ENCODE results near the gene PRPH.

PRPH gene

DNA sequence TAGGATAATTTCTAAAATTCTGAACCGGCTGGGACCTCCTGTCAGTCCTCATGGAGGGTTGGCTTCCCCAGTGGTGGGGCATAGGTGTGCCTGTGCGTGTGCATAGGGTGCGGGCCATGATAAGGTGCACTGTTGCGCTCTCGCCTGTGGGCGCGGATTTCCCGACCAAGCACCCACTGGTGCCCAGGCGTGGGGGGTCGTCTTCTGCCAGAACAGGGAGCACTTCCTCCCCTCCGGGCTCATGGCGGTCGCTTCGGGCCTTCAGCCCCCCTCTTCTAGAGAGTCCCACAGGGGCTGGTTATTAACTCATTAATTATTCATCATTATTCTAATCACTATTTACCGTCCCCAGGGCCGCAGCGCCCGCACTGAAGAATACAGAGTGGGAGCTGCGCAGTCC is 39.3 kb downstream of the PRPH start:
- no peak for DNase-seq

DNA sequence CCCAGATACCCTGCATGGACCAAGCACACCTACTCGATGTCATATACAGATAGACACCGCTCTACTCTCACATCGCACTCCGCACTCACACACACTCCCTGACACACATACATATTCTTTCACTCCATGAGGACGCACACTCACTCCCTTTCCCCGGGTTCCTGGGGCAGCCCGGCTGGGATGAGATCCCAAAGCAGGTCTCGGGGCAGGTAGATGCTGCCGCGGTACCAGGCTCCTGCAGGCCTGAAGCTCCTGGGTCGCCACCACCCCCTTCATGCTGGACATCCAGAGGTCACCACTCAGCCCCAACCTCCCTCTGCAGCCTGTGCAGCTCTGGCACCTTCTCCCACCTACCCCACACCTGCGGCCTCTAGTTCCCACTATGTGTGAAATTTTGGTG is 39.7 kb downstream of the PRPH start:
- DNase-seq, result no peak

DNA sequence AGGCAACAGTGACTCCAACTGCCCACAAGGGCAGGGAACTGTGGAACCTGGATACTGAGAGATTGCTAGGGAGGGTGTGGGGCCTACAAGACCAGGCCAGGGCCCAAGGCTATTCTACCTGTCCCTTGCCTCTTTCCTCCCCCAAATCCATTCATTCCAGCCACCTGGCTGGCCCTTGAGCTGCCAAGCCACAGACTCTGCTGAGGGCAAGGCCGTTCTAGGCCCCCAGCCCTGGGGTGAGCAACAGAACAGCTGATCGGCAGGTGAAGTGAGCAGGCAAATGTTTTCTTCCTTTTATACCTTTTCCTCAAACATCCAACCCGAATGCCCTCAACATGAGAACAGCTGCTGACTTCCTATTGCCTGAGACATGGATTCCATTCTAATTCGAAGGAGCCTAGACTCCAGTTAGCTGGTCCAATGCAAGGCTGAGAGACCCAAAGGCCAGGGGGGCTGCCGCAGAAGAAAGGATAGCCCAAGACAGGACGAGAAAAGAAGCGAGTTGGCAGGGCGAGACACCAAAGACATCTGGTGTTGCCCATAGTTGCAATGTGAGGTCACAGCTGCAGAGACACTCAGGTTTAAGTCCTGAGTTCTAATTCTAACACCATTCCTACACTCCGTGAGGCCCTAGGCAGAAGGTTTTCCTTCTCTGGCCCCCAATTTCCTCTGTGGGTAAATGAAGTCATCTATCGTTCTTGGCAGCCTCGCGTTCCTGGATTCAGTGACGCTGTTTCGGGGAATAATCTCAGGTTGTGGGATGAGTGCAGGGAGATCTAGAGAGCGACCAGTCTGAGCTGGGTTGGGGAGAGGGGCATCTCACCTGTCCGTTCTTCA is 40.4 kb downstream of the PRPH start:
- no peak for DNase-seq

- no peak for DNase-seq
Measured at GRCh38 chr12:49335955-49336644, 41.2 kb downstream of the PRPH start.

GRCh38 chr12:49336645-49337584 is 42.0 kb downstream of the PRPH start, which contains the start of gene C1QL4:
Gene C1QL4, minus strand, starts transcription at chr12:49337188. Its CDS starts 711 bp downstream, at chr12:49336477.
- peak; percentile 82 for DNase-seq

GRCh38 chr12:49338830-49339463 is 44.0 kb downstream of the PRPH start:
- no peak for DNase-seq

DNA sequence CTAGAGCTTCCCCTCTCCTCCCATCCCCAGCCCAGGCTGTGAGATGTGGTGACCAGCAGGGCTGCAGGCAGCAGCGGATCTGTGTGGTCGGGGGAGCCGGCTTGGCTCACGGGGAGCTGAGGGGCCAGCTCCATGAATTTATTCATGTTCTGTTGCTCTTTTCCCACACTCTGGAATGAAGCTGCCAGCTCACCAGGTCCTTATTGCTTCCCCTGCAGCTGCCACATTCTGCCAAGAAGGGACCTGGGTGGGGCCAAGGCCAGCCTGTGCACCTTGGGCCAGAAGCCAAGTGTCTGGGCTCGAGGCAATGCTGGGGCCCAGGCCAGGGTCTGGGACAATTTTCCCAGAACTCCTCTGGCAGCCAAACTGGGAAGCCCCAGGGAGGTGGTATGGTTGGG is 44.5 kb downstream of the PRPH start:
- DNase-seq, result no peak

- no peak for DNase-seq
Measured at GRCh38 chr12:49340095-49340870, 45.3 kb downstream of the PRPH start.

DNA sequence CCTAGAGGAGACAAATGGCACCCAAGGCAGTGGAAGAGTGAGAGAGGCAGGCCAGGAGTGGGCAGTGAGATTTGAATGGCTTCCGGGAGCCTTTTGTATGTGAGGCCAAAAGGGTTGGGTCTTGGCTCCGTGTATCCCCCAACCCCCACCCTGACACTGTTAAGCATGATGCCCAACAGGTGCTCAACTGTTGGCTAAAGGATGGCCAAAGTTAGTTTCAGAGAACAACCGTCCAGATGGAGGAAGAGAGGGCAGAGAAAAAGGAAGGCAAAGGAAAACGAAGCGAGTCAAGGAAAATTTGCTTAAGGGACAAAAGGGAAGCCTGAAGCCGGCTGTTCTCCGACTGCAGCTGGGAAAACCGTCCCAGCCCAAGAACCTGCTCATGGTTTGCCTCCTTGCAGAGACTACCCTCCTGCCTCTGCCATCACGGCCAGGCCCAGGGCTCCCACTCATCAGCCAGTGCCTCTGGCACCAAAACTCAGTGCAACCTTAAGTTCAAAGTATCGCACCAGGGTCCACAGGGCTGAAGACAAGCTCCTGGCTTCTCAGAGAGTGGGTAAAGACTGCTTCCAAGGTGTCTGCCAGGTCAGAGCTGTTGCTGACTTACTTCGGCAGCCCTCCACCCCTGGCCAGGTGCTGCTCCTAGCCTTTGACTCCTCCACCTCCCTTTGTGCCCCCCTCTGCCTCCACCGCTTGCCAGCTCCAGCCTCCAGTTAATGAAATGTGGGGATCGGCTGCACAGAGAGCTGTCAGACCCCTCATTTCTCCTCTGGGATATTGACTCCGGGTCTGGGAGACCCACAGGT is 46.2 kb downstream of the PRPH start:
- no peak for DNase-seq

- DNase-seq, result no peak
Measured at GRCh38 chr12:49341777-49342065, 46.8 kb downstream of the PRPH start.

DNA sequence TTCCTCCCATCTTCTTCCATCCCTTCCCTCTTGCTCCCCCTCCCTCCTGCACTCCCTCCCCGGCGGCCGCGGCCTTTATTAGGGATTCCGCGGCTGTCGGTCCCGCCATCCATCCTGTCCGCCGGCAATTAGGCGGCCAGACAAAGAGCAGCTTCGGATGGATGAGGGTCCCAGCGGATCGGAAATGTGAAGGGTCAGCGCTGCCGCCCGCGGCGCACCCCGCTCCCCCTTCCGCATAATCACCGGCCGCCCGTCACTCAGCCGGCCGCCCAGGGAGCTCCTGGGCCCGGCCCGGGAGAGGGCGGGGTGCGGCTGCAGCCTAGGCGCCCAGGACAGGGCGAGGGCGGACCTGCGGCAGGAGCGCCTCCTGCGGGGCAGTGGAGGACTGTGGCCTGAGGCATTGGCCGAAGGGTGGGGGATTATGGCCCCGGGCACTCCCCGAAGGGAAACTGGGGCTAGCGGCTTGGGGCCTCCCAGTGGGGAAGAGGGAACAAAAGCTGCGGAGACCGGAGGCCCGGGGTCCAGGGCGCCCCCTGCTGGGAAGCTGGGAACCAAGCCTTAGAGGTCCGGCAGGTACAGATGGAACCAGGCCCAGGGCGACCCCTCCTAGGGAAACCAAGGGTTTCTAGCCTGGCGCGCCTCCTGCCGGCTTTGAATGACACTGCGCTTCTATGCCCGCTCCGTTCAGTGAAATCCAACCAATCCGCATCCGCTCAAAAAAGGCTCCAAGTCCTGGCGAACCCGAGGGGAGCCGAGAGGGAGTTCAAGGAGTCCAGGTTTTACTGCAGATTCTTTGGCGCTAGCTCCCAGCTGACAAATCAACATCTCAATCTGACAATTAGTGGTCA is 47.3 kb downstream of the PRPH start:
- peak; percentile 52 for DNase-seq

DNA sequence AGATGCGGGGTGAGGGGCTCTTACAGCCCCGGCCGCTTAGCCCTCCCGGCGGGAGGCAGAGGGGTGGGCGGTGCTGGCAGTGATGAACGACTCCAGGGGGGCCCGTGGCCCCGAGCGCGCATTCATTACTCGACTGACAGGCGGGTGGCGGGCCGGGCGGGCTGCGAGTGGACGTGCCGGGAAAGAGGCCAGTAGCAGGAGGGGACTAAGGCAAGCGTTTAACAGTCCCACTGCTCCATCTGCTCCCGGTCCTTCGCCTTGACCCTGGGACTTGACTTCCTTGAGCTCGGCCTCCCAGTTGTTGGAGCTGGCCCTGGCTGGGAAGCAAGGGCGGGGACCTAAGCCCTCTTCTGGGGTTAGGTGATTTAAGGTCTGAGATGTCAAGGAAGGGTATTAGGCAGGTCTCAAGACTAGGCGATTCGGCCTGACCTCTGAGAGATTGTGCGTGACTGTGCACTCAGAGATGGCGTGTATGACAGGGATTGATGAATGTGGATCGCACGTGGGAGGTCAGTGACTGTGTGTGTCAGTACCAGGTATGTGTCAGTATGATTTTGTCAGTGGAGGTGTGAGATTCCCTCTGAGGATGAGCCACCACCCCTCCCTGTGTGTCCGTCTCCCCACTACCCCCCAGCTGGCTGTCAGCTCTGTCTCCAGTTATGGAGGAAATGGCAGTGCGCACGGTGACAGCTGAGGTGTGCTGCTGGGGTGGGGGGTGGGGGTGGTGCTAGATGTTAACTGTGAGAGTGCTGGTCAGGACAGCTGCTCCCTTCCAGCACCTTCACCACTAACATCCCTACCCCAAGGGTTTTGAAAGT is 48.2 kb downstream of the PRPH start:
- DNase-seq, result no peak

- no peak for DNase-seq
Measured at GRCh38 chr12:49344486-49345050, 49.6 kb downstream of the PRPH start.

DNA sequence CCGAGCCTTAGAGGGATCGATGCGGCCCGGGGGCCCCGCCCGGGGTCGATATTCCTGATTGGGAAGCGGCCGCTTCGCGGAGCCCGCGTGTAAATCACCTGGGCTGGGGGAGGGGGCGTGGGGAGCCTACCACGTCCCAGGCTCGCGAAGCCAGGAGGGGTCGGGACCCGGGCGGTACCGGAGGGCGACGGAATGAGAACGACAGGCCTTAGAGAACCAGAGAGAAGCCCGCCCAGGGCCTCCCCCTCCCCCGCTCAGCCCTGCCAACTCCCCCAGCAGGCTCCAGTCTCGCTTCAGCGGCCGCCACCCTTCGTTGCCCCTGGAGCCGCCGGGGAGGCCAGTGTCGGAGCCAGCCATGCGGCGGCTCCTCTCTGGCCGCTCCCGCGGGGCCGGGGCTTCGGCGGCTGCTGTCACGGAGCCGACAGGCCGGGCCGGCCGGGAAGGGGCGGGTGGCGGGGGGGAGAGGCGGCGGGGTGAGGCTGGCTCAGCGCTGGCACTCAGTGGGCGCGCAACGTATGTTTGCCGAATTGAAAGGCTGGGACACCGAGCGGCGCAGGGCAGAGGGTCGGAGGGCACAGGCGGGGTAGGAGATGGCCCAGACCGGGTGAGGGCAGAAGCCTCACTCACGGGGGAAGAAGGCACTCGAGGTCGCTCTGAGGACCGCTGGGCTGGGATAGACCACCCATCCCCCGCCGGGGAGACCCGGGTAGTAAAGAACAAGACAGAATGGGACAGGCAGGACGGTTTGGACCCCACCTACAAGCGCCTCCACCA is 50.3 kb downstream of the PRPH start:
- no peak for DNase-seq

DNA sequence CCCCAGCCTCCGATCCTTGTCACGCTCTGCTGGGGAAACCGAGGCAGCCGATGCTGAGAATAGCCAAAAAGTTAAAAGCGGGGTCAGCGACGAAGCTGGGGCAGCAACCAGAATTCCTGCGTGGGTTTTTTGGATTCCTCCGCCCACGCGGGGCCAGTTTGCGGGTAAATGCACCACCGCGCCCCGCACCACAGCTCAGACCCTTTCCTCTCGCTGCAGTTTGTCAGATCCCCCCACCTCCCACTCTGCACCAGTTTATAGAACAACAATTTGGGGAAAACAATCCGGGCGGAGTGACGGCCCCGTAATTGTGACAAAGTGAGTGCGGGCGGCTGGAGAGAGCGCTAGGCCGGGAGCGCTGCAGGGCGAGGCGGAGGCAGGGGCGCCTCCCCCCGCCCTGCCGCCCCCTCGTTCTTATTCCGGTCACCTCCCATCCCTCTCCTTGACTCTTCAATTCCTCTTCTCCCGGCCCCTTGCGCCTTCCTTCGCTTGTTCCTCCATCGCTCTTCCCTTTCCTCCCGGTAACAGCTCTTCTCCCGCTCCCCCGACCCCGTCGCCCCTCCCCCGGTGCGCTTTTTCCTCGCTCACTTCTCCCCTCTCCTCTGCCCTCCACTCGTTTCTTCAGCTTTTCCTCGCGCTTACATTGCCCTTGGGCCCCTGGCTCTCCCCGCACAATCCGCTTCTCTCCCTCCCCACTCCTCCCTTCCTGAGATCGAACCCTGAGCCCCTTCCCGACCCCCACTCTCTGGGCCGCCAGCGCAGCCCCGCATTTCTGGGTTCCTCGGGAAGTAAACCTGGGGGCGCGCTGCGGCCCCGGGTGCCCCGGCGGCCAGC is 51.1 kb downstream of the PRPH start:
- no peak for DNase-seq

DNA sequence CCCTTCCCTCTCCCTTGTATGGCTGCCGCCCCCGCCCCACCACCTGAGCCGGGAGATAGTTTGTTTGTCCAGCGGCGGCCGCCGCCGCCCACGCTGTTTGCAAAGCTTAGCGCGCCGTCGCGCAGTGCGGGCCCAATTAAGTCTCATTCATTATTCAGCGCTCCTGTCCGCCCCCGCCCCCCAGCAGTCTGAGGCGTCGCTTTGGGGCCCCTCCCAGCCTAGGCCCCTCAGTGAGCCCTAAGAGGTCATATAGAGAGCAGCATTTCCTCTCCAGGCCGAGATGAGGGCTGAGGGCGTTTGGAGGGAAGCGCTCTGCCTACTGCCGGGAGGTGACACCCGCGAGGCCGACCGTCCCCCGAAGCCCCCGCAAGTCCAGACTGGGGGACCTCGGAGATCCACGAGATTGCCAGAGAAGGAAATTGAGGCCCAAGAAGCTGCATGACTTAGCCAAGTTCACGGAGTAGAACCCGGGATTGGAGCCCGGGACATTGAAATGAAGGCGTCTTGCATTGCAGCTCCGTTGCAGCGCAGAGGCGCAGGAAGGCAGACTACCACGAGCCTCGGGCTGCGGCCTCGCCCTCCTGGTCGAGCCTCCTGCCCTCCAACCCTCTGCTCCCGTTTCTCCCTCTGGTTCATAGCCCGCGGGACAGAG is 51.8 kb downstream of the PRPH start, which contains the start of gene DNAJC22:
TSS of gene DNAJC22 (plus strand) at position 230 of the 652 bp plus-strand sequence. CDS start 1,985 bp downstream, outside the sequence.
- DNase-seq, result no peak
